Islet precursor cell (in vitro differentiated cells): ENCODE data around the gene CD69.
"Not testable (repeated sequence)": the region's sequence is repeated elsewhere in the genome, so short reads cannot be mapped to it uniquely, and the experiment has no call there.

Experiments
- DNase-seq: peaks from one replicate; pipeline ENCODE4 v3.0.0-alpha.2; 2018

The CD69 gene

GRCh38 chr12:9713032-9713558 lies 47.6 kb downstream of the CD69 start:
- not testable (repeated sequence) for DNase-seq

GRCh38 chr12:9711664-9712063 lies 49.0 kb downstream of the CD69 start:
- no peak for DNase-seq

- peak; percentile 56 for DNase-seq
Measured at GRCh38 chr12:9710584-9711375, 49.9 kb downstream of the CD69 start.

GRCh38 chr12:9708853-9709252 lies 51.8 kb downstream of the CD69 start:
- DNase-seq: no peak

GRCh38 chr12:9707864-9708808 lies 52.6 kb downstream of the CD69 start:
- DNase-seq: peak; percentile 80

GRCh38 chr12:9707356-9707755 lies 53.3 kb downstream of the CD69 start:
- DNase-seq: no peak

- no peak for DNase-seq
Measured at GRCh38 chr12:9706086-9706685, 54.5 kb downstream of the CD69 start.

- DNase-seq: not testable (repeated sequence)
Measured at GRCh38 chr12:9704561-9704960, 56.1 kb downstream of the CD69 start.
